Kasumi-1 (cell line): ENCODE data around the gene RAB7B.

ENCODE experiments used
- DNase-seq, 2 experiments: peaks; one replicate each; lab custom pipeline; 2025; lab: John Stamatoyannopoulos, UW

The RAB7B gene

GRCh38 chr1:205948886-205949285 is 54.3 kb downstream of the RAB7B start:
- no peak for DNase-seq

GRCh38 chr1:205948039-205948438 is 55.2 kb downstream of the RAB7B start:
- peak in 1 of 2 experiments; percentile 3 for DNase-seq

- no peak for DNase-seq
These were observed 56.2 kb downstream of the RAB7B start for GRCh38 chr1:205947024-205947423.

- no peak for DNase-seq
These were observed 58.1 kb downstream of the RAB7B start for GRCh38 chr1:205945069-205945468.

GRCh38 chr1:205944525-205944924 is 58.7 kb downstream of the RAB7B start:
- DNase-seq: no peak

GRCh38 chr1:205943245-205943644 is 60.0 kb downstream of the RAB7B start, which contains the start of gene SLC26A9:
Gene SLC26A9 (minus strand): TSS chr1:205943456. CDS start chr1:205935820, 7,636 bp downstream.
- peak in 1 of 2 experiments; percentile 11 for DNase-seq

- no peak for DNase-seq
These were observed 60.5 kb downstream of the RAB7B start for GRCh38 chr1:205942631-205943159.

GRCh38 chr1:205940710-205941109 is 62.5 kb downstream of the RAB7B start:
- no peak for DNase-seq

- no peak for DNase-seq
These were observed 63.4 kb downstream of the RAB7B start for GRCh38 chr1:205939690-205940330.

- no peak for DNase-seq
These were observed 64.5 kb downstream of the RAB7B start for GRCh38 chr1:205938682-205939081.

GRCh38 chr1:205936846-205937586 is 66.2 kb downstream of the RAB7B start:
- no peak for DNase-seq

- no peak for DNase-seq
These were observed 66.9 kb downstream of the RAB7B start for GRCh38 chr1:205936311-205936710.

- DNase-seq: no peak
These were observed 67.3 kb downstream of the RAB7B start for GRCh38 chr1:205935869-205936268.

GRCh38 chr1:205934788-205935187 is 68.4 kb downstream of the RAB7B start:
- DNase-seq: no peak

GRCh38 chr1:205933671-205934618 is 69.2 kb downstream of the RAB7B start:
- DNase-seq: peak; percentile 72 to 78

- no peak for DNase-seq
These were observed 70.4 kb downstream of the RAB7B start for GRCh38 chr1:205932776-205933175.

- peak; percentile 85 to 90 for DNase-seq
These were observed 72.4 kb downstream of the RAB7B start for GRCh38 chr1:205930799-205931281.

GRCh38 chr1:205930195-205930577 is 73.0 kb downstream of the RAB7B start:
- DNase-seq: no peak

- DNase-seq: no peak
These were observed 73.5 kb downstream of the RAB7B start for GRCh38 chr1:205929496-205930194.

GRCh38 chr1:205928317-205928716 is 74.9 kb downstream of the RAB7B start:
- DNase-seq: no peak

GRCh38 chr1:205927676-205928075 is 75.5 kb downstream of the RAB7B start:
- no peak for DNase-seq
